CD4-positive, alpha-beta T cell treated with Interleukin-21 for 1 hour (primary cell): ENCODE measurements around the gene ATP5F1E.
"Not testable (repeated sequence)": the region's sequence is repeated elsewhere in the genome, so short reads cannot be mapped to it uniquely, and the experiment has no call there.

Source experiments
- DNase-seq: peaks from one replicate; pipeline ENCODE4 v3.0.0-alpha.2; 2020

Gene ATP5F1E

DNA sequence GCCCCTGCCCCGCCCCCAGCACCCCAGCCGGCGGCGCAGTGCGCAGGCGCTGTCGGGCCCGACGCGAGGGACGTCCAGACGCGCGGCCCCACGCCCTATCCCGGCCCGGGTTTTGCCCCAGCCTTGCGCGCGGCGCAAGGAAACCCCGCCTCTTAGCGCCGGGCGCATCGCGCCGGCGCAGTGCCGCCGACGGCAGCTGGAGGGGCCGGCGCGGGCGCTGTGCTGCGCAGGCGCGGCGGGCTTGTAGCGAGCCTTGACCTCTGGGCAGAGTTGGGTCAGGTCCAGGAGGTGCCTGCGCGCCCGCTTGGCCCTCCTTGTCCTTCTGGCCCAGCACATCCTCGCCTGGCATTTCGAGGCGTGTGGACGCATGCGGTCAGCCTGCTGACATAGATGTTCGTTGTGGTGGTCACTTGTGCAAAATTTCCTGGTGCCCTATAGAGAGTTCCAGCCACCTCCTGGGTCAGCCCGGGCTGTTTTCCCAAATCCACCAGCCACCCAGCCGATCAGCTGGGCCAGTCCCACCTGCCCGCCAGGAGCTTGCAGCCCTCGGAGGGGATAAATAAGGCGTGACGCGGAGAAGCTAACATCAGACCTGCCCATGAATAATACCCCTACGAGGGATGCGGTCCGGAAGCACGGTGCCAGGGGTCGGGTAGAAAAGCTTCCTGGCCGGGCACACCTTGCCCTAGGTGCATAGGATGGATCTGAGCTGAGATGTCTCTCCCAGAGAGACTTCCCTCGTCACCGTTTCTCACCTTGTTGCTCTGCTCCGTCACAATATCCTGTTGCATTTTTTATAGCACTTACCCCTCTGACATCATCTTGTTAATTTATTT is 10.9 kb upstream of the ATP5F1E start:
- DNase-seq: peak; percentile 95

DNA sequence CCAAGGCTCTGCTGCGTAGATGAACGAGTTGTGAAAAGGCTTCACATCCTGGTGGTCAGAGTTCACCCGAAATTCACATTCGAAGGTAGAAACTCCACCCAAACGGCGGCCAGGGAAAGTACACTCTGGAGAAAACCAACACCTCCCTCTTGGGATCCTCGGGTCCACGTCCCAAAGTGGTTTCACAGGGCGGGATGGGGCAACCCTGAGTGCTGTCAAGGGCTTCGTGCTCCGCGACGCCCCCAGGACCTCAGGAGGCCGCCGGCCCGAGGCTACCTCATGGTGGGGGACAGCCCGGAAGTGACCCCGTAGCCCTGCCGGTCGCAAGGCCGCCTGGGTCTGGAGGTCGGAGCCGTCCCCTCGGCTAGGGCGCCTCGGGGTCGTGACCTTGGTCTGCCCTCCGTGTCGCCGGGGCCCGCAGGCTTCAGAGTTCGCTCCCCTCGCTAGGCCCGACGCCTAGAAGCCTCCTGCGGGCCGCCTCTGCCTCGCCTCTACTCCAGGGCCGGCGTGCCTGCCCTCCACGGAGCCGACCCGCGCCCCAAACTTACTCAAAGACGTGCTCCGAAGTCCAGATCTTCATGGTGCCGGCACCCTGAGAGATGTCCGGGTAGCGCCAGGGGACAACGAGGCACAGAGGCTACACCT is 10.1 kb upstream of the ATP5F1E start, which contains the start of gene PRELID3B:
TSS of gene PRELID3B (minus strand) at position 636 of the 645 bp plus-strand sequence. CDS start at position 580, 56 bp downstream.
- peak; percentile 47 for DNase-seq

GRCh38 chr20:59041487-59041886 is 9.4 kb upstream of the ATP5F1E start:
- DNase-seq: not testable (repeated sequence)

GRCh38 chr20:59040667-59041066 is 8.5 kb upstream of the ATP5F1E start:
- no peak for DNase-seq

GRCh38 chr20:59039233-59039632 is 7.1 kb upstream of the ATP5F1E start:
- DNase-seq: no peak

- no peak for DNase-seq
Observed at GRCh38 chr20:59037386-59037785, 5.3 kb upstream of the ATP5F1E start.

DNA sequence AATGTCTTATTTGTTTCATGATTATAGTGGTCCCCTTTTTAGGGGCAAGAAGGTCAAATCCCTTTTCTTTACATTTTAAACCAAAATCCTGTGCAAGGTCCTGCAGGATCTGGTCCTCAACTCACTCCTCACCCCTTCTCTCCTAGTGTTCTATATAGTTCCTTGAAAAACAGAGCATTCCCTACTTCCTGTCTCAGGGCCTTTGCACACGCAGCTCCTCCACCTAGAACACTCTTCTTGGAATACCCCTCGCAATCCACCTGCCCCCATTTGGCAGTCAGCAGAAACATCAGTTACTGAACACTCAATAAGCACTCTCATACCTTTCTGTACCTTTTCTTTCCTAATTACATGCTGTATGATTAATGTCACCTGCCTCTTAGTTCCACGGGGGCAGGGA is 3.2 kb upstream of the ATP5F1E start:
- no peak for DNase-seq

DNA sequence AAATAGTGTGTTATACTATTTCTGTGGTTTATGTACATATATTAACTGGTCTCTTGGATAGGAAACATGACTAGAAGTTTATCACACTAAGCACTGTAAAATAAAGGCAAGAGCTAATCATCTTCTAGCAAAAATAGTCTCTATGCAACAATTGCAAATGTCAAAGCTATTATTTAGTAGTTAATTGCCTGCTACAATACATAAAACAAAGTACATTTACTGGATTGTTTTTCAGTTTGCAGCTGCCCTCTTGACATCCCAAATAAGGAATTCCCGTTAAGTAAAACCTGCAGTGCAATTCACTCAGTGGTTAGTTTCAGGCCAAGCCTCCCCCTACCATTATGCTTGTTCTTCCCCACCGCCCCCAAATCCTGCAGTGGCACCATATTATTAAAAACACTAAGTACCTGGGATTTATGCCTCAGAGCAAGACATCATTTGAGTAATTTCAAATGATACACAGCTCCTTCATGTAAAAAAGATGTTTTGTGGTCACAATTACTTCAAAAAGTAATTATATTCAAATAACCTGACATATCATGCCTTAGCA is 1.6 kb upstream of the ATP5F1E start:
- no peak for DNase-seq

DNA sequence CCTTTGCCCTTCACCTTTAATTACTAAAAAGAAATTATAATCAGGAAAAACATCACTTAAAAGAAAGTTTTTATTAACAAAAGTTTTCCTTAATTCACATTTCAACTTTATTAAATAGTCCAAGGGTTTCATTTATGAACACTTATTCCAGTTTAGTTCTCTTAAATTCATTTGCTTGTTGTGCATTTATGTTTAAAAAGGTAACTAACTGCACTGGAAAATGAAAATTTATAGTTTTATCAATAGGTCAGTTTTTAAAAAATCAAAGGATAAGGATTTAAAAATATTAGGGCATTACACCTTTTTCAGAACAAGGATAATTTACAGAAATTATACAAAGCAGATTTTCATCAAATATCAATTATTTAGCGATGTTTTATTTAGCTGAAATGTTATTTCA is 958 bp upstream of the ATP5F1E start:
- no peak for DNase-seq

DNA sequence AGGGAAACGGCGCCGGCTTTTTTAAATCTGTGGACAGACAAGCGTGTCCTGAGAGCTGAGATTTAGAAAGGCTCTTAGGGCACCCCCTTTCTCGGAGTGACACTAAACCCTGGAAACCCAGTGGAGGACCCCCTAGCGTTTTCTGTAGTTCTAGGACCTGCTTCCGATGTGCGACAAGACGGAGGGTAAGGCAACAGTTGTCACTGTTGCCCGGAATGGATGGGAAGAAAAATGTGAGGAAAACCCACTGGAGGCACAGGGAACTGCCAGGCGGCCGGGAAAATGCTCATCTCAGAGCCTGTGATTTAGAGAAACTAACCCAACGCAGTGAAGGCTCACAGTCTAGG is 551 bp upstream of the ATP5F1E start:
- DNase-seq: no peak

DNA sequence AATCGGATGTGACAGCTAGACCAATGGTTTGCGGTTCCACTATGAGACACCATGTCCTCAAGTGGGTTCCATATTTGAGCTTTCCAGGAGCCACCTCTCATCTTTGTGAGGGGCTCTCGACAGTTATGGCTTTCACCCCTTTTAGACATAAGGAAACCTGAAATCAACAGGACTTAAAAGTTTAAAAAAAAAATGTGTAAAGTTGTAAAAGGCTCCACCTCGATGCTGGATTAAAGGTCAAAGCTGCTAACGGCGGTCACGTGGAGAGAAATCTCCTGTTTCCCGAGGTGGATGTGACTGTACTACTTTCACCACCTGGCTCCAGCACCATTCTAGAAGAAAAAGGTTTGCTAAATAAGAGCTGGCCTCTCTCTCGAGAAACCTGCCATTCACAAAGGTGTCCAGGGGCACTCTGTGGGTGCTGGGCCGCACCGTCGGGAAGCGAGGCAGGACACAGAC is 542 bp downstream of the ATP5F1E start:
- DNase-seq: peak; percentile 46

DNA sequence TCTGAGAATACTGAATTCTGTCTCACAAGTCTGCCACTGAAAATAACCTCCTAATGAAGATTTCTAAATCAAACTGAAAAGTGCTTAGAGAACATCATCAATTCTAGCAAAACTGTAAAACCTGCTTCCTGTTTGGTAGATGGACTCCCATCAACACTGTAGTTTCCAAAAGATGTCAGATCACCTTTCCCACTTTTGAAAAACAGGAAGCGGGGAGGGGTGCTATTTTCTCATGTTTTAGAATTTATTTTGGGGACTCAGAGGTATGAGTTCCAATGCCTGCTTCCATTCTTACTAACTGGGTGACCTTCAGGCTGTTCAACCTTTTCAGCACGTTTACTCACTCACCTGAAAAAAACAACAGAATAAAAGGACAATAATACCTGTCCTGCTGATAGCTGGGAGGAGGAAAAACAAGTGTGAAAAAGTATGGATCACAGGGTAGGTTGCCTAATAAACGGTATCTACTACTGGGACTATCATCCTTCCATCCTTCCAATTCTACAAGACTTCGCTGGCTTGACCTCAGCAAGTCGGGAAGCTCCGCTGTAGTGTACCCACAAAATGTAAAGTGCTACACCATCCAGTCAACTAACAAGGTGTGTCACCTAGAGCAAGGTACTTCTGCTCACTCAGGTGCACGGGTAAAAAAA is 1.1 kb downstream of the ATP5F1E start:
- no peak for DNase-seq

- DNase-seq: no peak
Observed at GRCh38 chr20:59028812-59029211, 3.3 kb downstream of the ATP5F1E start.

DNA sequence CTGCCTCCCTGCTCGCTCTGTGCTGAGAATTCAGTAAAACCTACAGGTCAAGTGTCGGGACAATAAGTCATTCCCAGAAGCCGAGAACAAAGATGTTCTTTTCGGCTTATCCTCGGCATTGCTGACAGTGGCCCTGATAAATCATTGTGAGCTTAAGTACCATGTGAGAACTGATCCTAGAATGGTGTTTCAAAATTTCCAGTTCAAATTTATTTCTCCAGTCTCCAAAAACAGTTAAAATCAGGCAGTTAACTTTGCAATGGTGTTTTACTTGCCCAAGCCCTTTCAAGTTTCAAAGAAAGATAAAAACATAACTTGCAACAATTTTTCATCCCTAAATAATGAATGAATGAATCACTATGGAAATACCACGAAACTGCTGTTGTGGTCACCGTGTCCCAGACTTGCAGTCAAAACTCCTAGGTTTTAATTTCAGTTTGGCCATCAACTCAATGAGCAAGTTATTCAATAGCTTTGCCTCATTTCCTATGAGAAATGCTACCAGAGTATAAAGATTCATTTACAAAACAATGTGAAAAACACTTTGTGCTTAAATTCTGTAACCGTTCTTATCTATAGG is 4.3 kb downstream of the ATP5F1E start:
- no peak for DNase-seq

DNA sequence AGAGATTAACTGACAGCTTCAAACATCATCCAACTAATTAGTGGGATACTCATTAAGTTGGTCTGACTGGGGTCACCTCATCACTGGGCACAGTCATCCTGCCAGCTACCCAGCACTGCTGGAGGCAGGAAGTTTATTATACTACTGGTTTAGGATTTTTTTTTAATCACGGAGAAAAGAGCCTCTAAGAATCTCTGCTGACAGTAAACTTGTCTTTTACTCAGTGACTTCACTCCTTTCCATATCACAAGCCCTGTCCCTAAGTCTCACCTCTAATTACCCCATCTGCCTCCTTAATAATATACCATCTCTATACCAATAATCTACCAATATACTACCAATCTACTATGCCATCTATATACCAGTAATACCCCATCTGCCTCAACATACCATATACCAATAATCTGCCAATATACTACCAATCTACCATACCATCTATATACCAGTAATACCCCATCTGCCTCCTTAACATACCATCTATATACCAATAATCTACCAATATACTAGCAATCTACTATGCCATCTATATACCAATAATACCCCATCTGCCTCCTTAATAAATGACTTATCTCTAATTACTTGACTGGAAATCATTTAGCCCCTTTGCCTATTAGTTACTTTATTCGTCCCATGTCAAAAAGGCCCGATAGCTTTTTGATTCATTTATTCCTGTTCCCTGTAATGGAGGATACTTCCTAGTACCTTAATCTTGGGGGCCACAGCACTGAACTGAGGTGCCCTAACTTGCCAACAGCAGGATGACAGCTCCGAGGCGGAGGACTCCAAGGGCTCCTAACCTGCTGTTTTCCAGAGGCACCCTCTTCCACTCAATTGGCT is 5.0 kb downstream of the ATP5F1E start:
- no peak for DNase-seq

DNA sequence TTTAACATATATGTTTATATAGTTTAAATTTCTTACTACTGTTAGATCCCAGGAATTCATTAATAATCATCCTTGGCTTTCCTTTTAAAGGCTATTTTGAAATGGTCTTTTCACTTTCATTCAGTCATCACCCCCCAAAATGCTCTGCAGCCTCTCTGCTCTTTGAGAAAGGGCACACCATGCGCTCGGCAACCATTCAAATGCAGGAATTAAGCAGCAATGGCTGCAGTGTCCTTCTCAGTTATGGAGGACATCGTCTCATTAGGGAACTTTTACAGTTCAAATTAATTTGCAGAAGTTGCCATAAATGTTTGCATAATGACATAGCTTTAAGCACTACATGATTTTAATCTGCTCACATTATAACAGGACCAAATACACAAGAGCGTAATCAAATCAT is 6.6 kb downstream of the ATP5F1E start:
- no peak for DNase-seq

GRCh38 chr20:59025086-59025485 is 7.0 kb downstream of the ATP5F1E start:
- DNase-seq: no peak

DNA sequence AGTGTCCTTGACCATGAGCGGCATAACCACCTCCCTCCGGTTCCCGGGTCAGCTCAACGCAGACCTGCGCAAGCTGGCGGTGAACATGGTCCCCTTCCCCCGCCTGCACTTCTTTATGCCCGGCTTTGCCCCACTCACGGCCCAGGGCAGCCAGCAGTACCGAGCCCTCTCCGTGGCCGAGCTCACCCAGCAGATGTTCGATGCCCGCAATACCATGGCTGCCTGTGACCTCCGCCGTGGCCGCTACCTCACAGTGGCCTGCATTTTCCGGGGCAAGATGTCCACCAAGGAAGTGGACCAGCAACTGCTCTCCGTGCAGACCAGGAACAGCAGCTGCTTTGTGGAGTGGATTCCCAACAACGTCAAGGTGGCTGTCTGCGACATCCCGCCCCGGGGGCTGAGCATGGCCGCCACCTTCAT is 8.0 kb downstream of the ATP5F1E start:
- DNase-seq: no peak

DNA sequence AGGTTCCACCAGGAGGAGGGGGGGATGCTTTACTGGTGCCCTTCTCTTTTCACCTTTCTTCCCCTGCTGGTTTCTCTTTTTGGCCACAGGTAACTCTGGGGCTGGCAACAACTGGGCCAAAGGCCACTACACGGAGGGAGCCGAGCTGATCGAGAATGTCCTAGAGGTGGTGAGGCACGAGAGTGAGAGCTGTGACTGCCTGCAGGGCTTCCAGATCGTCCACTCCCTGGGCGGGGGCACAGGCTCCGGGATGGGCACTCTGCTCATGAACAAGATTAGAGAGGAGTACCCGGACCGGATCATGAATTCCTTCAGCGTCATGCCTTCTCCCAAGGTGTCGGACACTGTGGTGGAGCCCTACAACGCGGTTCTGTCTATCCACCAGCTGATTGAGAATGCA is 8.5 kb downstream of the ATP5F1E start:
- no peak for DNase-seq

GRCh38 chr20:59022754-59023153 is 9.4 kb downstream of the ATP5F1E start:
- no peak for DNase-seq

- no peak for DNase-seq
Observed at GRCh38 chr20:59020938-59021551, 11.1 kb downstream of the ATP5F1E start.

- no peak for DNase-seq
Observed at GRCh38 chr20:59019217-59019616, 12.9 kb downstream of the ATP5F1E start, which contains the start of gene TUBB1. TUBB1 (plus strand) TSS chr20:59019429; CDS start chr20:59019523, 94 bp downstream.
